ENCODE data around the gene ZNF683.
"Not testable (repeated sequence)": the region's sequence is repeated elsewhere in the genome, so short reads cannot be mapped to it uniquely, and the experiment has no call there.

The ZNF683 gene

GRCh38 chr1:26372611-26373010 is at the start of gene ZNF683:
TSS of gene ZNF683 (minus strand) at chr1:26372750. CDS start at chr1:26368571, 4,179 bp downstream.
- not testable (repeated sequence) for DNase-seq

GRCh38 chr1:26419494-26419893 is 46.9 kb upstream of the ZNF683 start:
- no peak for DNase-seq

GRCh38 chr1:26418865-26419349 is 46.4 kb upstream of the ZNF683 start:
- no peak for DNase-seq

- peak; percentile 86 for DNase-seq
These were observed 44.7 kb upstream of the ZNF683 start for GRCh38 chr1:26417111-26417759.

GRCh38 chr1:26413031-26413430 is 40.5 kb upstream of the ZNF683 start:
- no peak for DNase-seq

GRCh38 chr1:26412180-26412840 is 39.8 kb upstream of the ZNF683 start:
- DNase-seq, result no peak

- no peak for DNase-seq
These were observed 39.1 kb upstream of the ZNF683 start for GRCh38 chr1:26411624-26412074.

GRCh38 chr1:26410706-26411623 is 38.4 kb upstream of the ZNF683 start, which contains the start of gene LIN28A:
TSS of gene LIN28A (plus strand) at chr1:26410817. CDS start at chr1:26410892, 75 bp downstream.
- no peak for DNase-seq

GRCh38 chr1:26409191-26409807 is 36.7 kb upstream of the ZNF683 start:
- no peak for DNase-seq

- DNase-seq, result peak; percentile 86
These were observed 36.1 kb upstream of the ZNF683 start for GRCh38 chr1:26408604-26409003.

- DNase-seq, result no peak
These were observed 32.8 kb upstream of the ZNF683 start for GRCh38 chr1:26405281-26405915.

- DNase-seq, result no peak
These were observed 32.1 kb upstream of the ZNF683 start for GRCh38 chr1:26404641-26405040.

- DNase-seq, result no peak
These were observed 31.1 kb upstream of the ZNF683 start for GRCh38 chr1:26403656-26404055.

GRCh38 chr1:26401891-26402290 is 29.3 kb upstream of the ZNF683 start:
- no peak for DNase-seq

GRCh38 chr1:26399034-26399433 is 26.5 kb upstream of the ZNF683 start:
- DNase-seq, result no peak

GRCh38 chr1:26395754-26396153 is 23.2 kb upstream of the ZNF683 start:
- DNase-seq, result no peak

- DNase-seq, result no peak
These were observed 18.9 kb upstream of the ZNF683 start for GRCh38 chr1:26391450-26391849.

- DNase-seq, result no peak
These were observed 17.2 kb upstream of the ZNF683 start for GRCh38 chr1:26389604-26390247.

- DNase-seq, result no peak
These were observed 16.4 kb upstream of the ZNF683 start for GRCh38 chr1:26388791-26389445.

- DNase-seq, result no peak
These were observed 14.9 kb upstream of the ZNF683 start for GRCh38 chr1:26387447-26387846.

GRCh38 chr1:26385063-26385462 is 12.5 kb upstream of the ZNF683 start:
- not testable (repeated sequence) for DNase-seq
